T-helper 1 cell treated with Interleukin-12 subunit alpha and Interleukin-12 subunit beta and Interleukin-4 antibody, amounts not matched to agents 30 μg/mL and 1 μg/mL, for 36 hours (primary cell): ENCODE measurements around the gene DBNDD1.
"Not testable (repeated sequence)": the region's sequence is repeated elsewhere in the genome, so short reads cannot be mapped to it uniquely, and the experiment has no call there.

Experiments used
- H3K27ac Mint-ChIP-seq: one replicate; pipeline ENCODE4 v1.8.0; 2021; ENCODE audit warnings: mild to moderate bottlenecking, mixed read lengths
- H3K27me3 Mint-ChIP-seq: one replicate; pipeline ENCODE4 v1.8.0; 2021; ENCODE audit warnings: low read depth, mixed read lengths
- H3K36me3 Mint-ChIP-seq: one replicate; pipeline ENCODE4 v1.8.0; 2021; ENCODE audit warnings: low read depth, mixed read lengths
- H3K4me1 Mint-ChIP-seq: one replicate; pipeline ENCODE4 v1.8.0; 2021; ENCODE audit warnings: low read depth, mixed read lengths
- H3K4me3 Mint-ChIP-seq: one replicate; pipeline ENCODE4 v1.8.0; 2021; ENCODE audit warnings: mild to moderate bottlenecking, moderate library complexity, mixed read lengths
- H3K9me3 Mint-ChIP-seq: one replicate; pipeline ENCODE4 v1.8.0; 2021; ENCODE audit warnings: mixed read lengths

The DBNDD1 gene, protein sequence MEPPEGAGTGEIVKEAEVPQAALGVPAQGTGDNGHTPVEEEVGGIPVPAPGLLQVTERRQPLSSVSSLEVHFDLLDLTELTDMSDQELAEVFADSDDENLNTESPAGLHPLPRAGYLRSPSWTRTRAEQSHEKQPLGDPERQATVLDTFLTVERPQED

DNA sequence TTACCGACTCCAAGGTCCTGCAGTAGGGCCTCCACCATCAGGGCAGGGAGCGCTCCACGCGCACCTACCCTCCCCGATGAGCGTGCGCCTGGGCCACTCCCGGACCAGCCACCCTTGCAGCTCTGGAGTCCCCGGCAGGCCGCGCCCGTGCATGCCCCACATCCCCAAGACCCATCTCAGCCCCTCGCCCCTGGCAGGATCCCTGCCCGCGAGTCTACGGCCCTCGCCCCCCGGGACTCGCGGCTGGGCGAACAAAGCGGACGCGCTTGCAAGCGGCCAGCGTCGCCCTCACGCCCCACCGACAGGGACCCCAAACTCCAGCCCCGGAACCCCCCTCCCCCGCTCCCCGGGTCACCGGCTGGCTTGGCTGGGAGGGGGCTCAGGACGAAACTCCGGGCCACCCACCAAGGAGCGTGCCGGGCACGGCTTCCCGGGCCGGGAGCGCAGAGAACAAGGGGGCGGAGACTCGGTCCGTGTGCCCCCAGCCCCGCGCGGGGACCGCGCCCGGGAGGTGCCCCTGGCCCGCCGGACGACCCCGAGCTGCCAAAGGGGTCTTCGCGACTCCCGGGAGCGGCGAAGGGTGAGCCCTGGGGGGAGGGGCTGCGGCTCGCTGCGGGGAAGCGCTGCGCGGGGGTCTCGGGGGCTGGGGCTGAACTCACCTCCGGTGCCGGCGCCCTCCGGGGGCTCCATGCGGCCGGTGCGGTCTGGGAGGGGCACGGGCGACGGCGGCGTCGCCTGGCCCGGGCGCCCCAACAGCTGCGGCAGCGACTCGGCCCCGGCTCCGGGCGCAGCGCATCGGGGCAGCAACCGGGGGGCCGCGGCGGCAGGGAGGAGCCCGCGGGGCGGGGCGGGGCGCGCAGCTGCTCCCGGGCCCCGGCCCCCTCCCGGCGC, at the start of gene DBNDD1:
DBNDD1 (minus strand) TSS at position 805 of the 891 bp plus-strand sequence; CDS start at position 690, 115 bp downstream.
- Mint-ChIP-seq H3K36me3 (peaks cover 2% of the 10 kb centered on the region), H3K27ac (no peak within 1 kb of the TSS), H3K9me3 (peaks cover 3% of the 10 kb centered on the region), H3K4me3 (peak within 1 kb of the TSS; percentile 70), H3K4me1 (peaks cover 11% of the 10 kb centered on the region), H3K27me3 (peaks cover 30% of the 10 kb centered on the region)

DNA sequence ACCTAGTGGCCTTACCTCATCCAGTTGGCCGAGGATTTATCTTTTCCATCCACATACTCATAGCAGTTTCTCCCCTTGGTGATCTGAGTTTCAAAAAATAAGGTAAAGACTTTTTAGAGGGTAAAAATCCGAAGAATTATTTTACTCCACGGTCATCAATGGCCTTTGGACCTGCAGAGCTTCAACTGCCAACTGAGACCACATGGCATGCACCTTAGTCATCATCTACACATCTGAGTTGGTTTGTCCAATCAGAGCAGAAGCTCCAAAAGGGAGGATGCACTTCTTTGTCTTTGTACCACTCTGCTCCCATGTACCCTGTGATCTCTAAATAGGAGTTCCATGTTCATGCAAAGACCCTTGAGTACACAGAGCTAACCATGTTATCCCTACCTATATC, 42.2 kb upstream of the DBNDD1 start:
- Mint-ChIP-seq H3K27me3 (peaks cover 22% of the 10 kb centered on the region), H3K4me1 (no peaks in the 10 kb centered on the region), H3K4me3 (no peak overlapping the region), H3K27ac (no peak overlapping the region), H3K36me3 (no peaks in the 10 kb centered on the region), H3K9me3 (no peaks in the 10 kb centered on the region)

DNA sequence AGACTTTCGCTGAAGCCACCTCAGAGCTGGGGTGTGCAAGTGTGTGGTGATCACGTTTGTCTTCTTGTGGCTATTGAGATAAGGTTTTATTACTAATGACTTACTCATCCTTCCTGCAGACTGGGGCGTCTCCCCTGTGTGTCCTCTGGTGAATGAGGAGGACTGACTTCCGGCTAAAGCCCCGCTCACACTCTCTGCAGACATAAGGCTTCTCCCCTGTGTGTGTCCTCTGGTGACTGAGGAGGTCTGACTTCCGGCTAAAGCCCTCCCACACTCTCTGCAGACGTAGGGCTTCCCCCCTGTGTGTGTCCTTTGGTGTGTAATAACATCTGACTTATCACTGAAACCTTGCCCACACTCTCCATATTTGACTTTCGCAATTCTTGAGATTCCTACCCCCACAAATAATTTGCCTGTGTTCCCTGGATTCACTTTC, 38.5 kb upstream of the DBNDD1 start:
- H3K9me3 Mint-ChIP-seq = peaks cover 23% of the 10 kb centered on the region
- H3K27ac Mint-ChIP-seq = no peak overlapping the region

DNA sequence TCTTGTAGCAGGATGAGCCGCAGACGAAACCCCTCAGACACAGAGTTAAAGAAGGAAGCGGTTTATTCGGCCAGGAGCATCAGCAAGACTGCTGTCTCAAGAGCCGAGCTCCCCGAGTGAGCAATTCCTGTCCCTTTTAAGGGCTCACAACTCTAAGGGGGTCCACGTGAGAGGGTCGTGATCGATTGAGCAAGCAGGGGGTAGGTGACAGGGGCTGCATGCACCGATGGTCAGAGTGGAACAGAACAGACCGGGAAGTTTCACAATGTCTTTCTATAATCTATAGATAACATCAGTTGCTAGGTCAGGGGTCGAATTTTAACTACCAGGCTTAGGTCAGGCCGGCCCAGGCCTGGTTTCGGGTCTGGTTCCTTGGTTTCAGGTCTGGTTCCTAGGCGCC, 37.3 kb upstream of the DBNDD1 start:
- H3K4me3 Mint-ChIP-seq, H3K27me3 Mint-ChIP-seq, H3K27ac Mint-ChIP-seq, H3K4me1 Mint-ChIP-seq, H3K36me3 Mint-ChIP-seq: not testable (repeated sequence)
- H3K9me3 Mint-ChIP-seq = peaks cover 23% of the 10 kb centered on the region

More for the DNA sequence above, 38.5 kb upstream of the DBNDD1 start:
- H3K36me3 Mint-ChIP-seq = no peaks in the 10 kb centered on the region
- no peaks in the 10 kb centered on the region for H3K4me1 Mint-ChIP-seq
- peaks cover 14% of the 10 kb centered on the region for H3K27me3 Mint-ChIP-seq
- H3K4me3 Mint-ChIP-seq = no peak overlapping the region

DNA sequence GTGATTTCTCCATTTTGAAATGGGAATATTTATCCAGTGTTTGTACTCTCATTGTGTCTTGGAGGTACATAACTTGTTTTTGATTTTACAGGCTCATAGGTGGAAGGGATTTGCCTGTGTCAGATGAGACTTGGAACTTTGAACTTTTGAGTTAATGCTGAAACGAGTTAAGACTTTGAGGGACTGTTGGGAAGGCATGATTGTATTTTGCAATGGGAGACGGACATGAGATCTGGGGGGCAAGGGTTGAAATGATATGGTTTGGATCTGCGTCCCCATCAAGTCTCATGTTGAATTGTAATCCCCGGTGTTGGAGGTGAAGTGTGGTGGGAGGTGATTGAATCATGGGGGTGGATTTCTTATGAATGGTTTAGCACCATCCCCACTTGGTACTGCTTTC, 36.1 kb upstream of the DBNDD1 start:
- Mint-ChIP-seq H3K4me3 (no peak overlapping the region), H3K9me3 (peaks cover 23% of the 10 kb centered on the region), H3K27me3 (peaks cover 4% of the 10 kb centered on the region), H3K27ac (no peak overlapping the region), H3K36me3 (no peaks in the 10 kb centered on the region), H3K4me1 (no peaks in the 10 kb centered on the region)

DNA sequence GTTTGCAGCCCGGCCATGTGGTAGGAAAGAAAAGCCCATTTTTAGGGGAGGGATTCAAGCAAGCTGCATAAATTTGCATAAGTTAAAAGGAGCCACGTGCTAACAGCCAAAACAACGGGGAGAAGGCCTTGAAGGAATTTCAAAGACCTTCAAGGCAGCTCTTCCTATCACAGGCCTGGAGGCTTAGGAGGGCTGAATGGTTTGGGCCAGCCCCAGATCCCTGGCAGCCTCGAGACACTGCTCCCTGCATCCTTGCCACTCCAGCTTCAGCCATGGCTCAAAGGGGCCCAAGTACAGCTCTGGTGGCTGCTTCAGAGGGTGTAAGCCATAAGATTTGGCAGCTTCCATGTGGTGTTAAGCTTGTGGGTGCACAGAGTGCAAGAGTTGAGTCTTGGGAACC, 35.3 kb upstream of the DBNDD1 start:
- Mint-ChIP-seq H3K27ac (no peak overlapping the region), H3K9me3 (peaks cover 23% of the 10 kb centered on the region), H3K27me3 (peaks cover 2% of the 10 kb centered on the region)

DNA sequence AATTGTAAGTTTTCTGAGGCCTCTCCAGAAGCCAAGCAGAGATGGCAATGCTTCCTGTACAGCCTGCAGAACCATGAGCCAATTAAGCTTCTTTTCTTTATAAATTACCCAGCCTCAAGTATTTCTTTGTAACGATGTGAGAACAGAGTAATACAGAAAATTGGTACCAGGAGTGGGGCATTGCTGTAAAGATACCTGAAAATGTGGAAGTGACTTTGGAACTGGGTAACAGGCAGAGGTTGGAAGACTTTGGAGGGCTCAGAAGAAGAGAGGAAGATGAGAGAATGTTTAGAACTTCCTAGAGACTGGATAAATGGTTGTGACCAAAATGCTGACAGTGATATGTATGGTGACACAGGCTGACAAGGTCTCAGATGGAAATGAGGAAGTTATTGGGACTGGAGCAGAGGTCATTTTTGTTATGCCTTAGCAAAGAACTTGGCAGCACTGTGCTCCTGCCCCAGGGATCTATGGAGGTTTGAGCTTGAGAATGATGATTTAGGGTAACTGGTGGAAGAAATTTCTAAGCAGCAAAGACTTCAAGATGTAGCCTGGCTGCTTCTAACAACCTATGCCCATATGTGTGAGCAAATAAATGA, 34.7 kb upstream of the DBNDD1 start:
- Mint-ChIP-seq H3K4me3 (no peak overlapping the region), H3K4me1 (no peaks in the 10 kb centered on the region), H3K27ac (no peak overlapping the region), H3K36me3 (no peaks in the 10 kb centered on the region), H3K9me3 (peaks cover 23% of the 10 kb centered on the region), H3K27me3 (peaks cover 3% of the 10 kb centered on the region)

More for the DNA sequence above, 35.3 kb upstream of the DBNDD1 start:
- no peaks in the 10 kb centered on the region for H3K4me1 Mint-ChIP-seq
- no peak overlapping the region for H3K4me3 Mint-ChIP-seq
- H3K36me3 Mint-ChIP-seq = no peaks in the 10 kb centered on the region

DNA sequence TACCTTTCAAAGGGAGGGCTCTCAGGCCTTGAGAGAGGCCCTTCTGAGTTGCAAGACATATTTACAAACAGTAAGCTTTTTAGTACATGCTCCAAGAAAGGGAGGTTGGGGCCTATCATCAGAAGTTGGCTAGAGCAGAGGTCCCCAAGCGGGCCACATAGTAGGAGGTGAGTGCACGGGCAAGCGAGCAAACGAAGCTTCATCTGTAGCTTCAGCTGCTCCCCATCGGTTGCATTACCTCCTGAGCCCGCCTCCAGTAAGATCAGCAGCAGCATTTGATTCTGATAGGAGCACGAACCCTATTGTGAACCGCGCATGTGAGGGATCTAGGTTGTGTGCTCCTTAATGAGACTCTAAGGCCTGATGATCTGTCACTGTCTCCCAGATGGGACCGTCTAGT, 31.7 kb upstream of the DBNDD1 start:
- H3K36me3 Mint-ChIP-seq = no peaks in the 10 kb centered on the region
- H3K4me1 Mint-ChIP-seq = no peaks in the 10 kb centered on the region
- H3K9me3 Mint-ChIP-seq = peaks cover 23% of the 10 kb centered on the region
- H3K27me3 Mint-ChIP-seq = peaks cover 18% of the 10 kb centered on the region
- no peak overlapping the region for H3K4me3 Mint-ChIP-seq
- H3K27ac Mint-ChIP-seq = no peak overlapping the region

DNA sequence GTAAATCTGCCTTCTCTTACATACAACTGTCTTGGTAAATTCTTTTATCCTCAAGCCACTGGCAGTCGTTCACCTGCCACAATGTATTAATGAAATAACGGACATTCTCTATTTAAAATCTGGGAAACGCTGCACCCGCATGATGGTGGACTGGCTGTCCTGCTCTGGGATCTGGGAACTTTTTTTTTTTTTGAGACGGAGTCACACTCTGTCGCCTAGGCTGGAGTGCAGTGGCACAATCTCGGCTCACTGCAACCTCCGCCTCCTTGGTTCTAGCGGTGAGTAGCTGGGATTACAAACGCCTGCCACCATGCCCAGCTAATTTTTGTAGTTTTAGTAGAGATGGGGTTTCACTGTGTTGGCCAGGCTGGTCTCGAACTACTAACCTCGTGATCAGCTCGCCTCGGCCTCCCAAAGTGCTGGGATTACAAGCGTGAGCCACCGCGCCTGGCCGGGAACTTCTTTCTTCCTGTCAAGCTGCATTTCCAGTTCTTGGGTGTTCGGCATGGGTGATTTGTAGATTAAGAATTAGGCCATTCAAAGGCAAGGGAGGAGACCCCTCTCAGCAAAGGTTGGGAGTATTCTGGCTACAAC, 29.6 kb upstream of the DBNDD1 start:
- no peaks in the 10 kb centered on the region for H3K36me3 Mint-ChIP-seq
- peaks cover 18% of the 10 kb centered on the region for H3K27me3 Mint-ChIP-seq
- H3K9me3 Mint-ChIP-seq = peaks cover 9% of the 10 kb centered on the region
- H3K27ac Mint-ChIP-seq = no peak overlapping the region
- no peaks in the 10 kb centered on the region for H3K4me1 Mint-ChIP-seq
- H3K4me3 Mint-ChIP-seq = no peak overlapping the region

DNA sequence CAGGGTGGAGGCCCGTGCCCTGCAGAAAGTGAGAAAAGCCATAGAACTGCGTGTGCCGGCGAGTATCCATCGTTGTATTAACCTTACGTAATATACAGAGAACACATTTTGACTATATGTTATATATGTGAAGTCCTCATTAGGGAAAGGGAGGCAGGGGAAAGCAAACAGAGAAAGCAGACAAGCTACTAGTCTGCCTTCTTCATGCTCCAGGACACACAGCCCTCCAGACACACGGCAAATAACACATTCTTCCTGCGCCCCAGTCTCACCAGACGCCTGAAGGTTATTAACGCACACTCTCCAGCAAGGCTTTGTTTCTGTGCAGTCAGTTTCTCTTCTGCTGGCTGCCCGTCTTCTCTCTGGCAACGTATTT, 29.1 kb upstream of the DBNDD1 start:
- Mint-ChIP-seq H3K27me3 (peaks cover 18% of the 10 kb centered on the region), H3K36me3 (no peaks in the 10 kb centered on the region), H3K4me3 (no peak overlapping the region), H3K27ac (no peak overlapping the region), H3K4me1 (no peaks in the 10 kb centered on the region), H3K9me3 (peaks cover 5% of the 10 kb centered on the region)

DNA sequence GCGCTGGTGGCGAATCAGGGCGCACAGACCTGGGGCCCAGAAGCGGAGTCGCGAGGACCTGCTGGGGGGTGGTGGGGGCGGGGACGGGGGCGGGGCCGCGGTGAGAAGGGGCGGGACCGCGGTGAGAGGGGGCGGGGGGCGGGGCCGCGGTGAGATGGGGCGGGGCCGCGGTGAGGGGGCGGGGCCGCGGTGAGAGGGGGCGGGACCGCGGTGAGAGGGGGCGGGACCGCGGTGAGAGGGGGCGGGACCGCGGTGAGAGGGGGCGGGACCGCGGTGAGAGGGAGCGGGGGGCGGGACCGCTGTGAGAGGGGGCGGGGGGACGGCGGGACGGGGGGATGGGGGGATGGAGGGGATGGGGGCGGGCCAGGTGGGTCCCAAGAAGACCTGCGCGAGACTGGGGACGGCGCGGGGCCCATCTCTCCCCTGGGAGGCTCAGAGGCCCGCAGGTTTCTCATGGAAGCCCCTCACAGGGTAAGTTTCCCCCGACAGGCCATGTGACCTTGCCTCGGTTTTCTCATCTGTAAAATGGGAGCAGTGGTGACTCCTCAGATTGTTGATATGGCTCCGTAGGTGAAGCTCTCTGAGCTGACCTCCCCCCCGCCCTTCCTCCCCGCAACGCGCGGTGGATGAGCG, 28.6 kb upstream of the DBNDD1 start:
- Mint-ChIP-seq H3K4me1 (no peaks in the 10 kb centered on the region), H3K4me3 (no peak overlapping the region), H3K9me3 (peaks cover under 1% of the 10 kb centered on the region), H3K36me3 (no peaks in the 10 kb centered on the region), H3K27ac (no peak overlapping the region), H3K27me3 (peaks cover 18% of the 10 kb centered on the region)

DNA sequence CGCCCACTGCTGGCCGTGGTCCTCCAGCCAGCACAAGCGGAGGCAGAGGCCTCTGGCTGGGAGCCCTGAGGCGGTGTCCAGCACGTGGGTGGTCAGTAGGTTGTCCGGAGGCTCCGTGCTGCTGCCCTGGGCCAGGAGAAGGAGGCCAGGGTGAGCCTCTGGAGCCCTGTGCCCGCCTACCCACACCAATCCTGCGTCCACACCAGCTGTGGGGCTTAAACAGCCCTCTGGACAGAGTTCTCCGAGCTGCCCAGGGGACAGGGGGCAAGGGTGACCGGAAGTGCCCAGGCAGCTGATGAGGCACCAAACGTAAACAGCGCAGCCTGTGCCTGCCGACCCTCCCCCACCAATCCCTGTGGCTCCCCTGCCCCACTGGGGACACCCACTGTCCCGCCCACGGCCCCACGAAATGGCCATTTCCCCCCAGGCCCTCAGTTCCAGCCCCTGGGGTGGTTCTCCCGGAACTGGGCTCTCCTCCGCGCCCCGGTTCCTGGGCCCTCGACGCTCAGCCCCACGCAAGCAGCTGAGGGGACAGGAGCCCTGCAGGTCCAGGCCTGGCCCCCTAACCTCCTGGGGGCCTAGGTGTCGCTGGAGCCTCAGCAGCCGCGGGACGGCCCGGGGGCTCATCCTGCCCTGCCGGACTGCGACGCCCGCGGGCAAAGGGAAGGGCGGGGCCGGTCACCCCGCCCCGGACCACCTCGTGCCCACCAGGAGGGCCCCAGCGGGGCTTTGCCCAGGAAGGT, 27.9 kb upstream of the DBNDD1 start:
- Mint-ChIP-seq H3K4me1 (no peaks in the 10 kb centered on the region), H3K9me3 (no peaks in the 10 kb centered on the region), H3K27ac (no peak overlapping the region), H3K27me3 (peaks cover 18% of the 10 kb centered on the region), H3K36me3 (no peaks in the 10 kb centered on the region), H3K4me3 (no peak overlapping the region)

DNA sequence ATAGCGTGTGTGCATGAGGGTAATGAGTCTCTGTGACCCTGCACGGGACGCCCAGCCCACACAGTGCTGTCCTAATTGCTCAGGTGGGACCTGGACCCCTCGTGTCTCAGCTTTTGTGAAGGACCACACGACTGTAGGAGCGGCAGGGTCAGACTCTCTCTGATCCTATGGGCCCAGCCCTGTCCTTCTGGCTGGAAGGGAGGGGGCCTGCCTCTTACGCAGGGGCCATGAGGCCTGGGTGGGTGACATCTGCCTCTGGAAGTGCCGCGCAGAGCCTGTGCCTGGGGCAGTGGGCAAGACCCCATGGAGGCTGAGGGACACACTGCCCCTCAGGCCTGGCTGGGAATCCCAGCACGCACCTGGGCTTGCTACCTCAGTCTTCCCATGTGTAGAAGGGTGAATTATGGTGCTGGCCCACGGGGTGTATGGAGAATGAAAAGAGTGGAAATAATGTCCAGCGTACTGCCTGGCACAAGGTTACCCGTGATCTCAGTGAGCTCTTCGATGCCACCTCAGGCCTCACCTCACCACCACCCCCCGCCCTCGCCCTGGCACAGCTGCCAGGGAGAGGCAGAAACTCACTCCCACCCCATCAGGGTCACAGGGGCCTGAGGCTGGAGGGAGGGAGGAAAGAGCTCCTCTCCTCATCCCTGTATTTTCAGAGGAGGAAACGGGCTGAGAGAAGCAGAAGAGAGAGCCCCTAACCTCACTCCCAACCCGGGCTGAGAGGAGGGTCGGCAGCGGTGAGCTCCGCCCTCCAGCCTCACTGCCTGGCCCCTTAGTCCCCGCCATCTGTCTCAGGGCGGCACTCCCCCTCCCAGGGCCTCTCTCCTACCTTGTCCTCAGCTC, 27.1 kb upstream of the DBNDD1 start:
- no peaks in the 10 kb centered on the region for H3K9me3 Mint-ChIP-seq
- H3K27ac Mint-ChIP-seq = no peak overlapping the region
- no peaks in the 10 kb centered on the region for H3K4me1 Mint-ChIP-seq
- H3K4me3 Mint-ChIP-seq = no peak overlapping the region
- no peaks in the 10 kb centered on the region for H3K36me3 Mint-ChIP-seq
- peaks cover 18% of the 10 kb centered on the region for H3K27me3 Mint-ChIP-seq
